ENCODE results near the gene EFCAB8.
"Not testable (repeated sequence)": the region's sequence is repeated elsewhere in the genome, so short reads cannot be mapped to it uniquely, and the experiment has no call there.

The EFCAB8 gene

GRCh38 chr20:32971703-32972161 lies 113.0 kb downstream of the EFCAB8 start:
- DNase-seq (ENCODE audit: low spot score) = peak; percentile 49

GRCh38 chr20:32972181-32973076 lies 113.7 kb downstream of the EFCAB8 start:
- DNase-seq (ENCODE audit: low spot score) = peak; percentile 40

DNA sequence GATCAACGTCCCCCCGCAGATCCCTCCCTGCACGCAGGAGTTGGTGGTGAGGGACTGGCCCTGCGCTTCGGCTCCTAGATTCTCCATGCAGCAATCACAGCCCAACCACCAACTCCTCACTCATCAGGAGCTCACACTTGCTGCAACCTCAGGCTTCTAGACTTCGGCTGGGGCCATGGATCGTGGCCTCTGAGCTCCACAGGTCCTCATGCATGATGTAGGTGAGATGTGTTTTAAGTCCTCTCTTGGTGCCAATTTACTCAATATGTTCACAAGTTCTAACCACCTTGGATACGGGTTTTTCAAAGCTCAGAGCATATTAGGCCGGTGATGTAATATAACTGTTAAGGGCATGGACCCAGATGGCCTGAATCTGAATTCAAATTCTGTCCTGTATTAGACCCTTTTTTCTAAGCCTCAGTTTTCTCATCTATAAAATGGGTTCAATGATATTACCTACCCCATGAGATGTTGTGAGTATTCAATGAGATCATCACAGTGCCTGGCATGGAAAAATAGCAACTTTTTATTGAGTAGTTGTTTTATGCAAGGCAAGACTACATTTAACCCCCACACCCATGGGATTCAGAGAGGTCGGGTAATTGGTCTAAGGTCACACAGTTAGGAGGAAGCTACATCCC lies 114.5 kb downstream of the EFCAB8 start:
- peak; percentile 36 for DNase-seq (ENCODE audit: low spot score)

DNA sequence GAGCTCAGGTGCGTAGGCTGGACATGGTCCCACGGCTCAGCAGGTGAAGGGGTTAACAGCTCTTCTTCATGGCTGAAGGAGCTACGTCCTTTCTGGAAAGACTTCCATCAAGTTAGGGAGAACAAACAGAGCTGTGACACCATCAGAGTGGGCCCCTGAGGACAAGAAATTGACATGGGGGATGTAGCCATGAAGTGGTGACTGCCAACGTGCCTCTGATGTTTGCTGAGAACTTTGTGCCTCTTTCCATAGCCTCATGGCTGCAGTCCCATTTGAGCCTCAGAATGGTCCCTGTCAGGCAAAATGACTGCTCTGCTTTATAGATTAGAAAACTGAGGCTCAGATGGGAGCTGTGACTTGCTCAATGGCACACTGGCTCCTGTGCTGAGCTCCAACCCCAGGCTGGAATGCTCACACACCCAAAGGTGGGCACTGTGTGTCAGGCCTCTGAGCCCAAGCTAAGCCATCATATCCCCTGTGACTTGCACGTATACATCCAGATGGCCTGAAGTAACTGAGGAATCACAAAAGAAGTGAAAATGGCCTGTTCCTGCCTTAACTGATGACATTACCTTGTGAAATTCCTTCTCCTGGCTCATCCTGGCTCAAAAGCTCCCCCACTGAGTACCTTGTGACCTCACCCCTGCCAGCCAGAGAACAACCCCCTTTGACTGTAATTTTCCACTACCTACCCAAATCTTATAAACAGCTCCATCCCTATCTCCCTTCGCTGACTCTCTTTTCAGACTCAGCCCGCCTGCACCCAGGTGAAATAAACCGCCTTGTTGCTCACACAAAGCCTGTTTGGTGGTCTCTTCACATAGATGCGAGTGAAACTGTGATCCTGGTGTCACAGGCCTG lies 115.7 kb downstream of the EFCAB8 start:
- DNase-seq (ENCODE audit: low spot score) = peak; percentile 39

DNA sequence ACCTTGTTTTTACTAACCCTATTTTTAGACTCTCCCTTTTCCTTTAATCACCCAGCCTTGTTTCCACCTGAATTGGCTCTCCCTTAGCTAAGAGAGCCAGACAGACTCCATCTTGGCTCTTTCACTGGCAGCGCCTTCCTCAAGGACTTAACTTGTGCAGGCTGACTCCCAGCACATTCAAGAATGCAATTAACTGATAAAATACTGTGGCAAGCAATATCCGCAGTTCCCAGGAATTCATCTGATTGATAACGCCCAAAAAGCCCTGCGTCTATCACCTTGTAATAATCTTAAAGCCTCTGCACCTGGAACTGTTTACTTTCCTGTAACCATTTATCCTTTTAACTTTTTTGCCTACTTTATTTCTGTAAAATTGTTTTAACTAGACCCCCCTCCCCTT lies 116.4 kb downstream of the EFCAB8 start:
- DNase-seq (ENCODE audit: low spot score) = not testable (repeated sequence)

DNA sequence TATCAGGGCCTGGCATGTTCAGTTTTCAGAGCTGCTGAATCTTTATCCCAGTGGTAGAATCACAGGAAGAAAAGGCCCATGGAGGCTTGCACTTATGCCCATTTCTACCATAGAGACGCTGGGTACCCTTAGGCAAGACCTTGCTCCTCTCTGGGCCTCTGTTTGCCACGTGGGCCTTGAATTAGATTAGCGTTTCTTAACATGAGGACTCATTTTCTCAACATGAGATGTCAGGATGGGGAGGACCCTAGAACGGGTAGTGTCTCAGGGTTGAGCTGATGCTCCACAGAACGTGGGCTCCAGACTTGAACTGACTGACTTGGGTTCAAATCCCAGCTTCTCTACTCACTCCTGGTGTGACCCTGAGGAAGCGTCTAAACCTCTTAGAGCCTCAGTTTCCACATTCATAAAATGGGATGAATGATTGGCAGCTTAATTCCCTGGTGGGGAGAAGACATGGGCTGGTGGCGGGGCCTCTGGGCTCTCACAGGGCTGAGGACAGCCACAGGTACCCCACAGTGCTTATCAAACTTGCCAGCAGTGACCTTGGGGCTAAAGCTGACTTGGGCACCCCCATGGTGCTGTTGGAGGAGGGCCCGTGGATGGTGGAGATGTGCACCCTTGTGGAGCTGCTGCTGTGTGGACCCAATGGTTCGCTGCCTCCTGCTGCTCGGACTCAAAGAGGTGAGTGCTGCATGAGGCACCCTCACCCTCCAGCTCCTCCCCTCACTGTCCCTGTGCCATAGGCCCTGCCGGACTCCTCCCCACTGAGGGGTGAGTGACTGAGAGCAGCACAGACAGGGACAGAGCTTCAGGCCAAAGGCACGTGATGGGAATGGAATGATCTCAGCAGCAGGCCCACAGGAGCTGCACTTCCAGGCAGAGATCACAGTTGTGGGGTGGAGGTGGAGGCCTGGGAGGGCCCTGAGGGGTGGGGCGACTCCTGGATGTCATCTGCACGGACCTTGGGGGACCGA lies 117.3 kb downstream of the EFCAB8 start:
- peak; percentile 45 for DNase-seq (ENCODE audit: low spot score)

GRCh38 chr20:32976746-32977145 lies 118.0 kb downstream of the EFCAB8 start:
- DNase-seq (ENCODE audit: low spot score) = no peak

- no peak for DNase-seq (ENCODE audit: low spot score)
Measured at GRCh38 chr20:32977281-32978008, 118.7 kb downstream of the EFCAB8 start.

- peak; percentile 40 for DNase-seq (ENCODE audit: low spot score)
Measured at GRCh38 chr20:32978009-32978335, 119.2 kb downstream of the EFCAB8 start.

GRCh38 chr20:32979201-32979998 lies 120.7 kb downstream of the EFCAB8 start:
- DNase-seq (ENCODE audit: low spot score) = no peak

DNA sequence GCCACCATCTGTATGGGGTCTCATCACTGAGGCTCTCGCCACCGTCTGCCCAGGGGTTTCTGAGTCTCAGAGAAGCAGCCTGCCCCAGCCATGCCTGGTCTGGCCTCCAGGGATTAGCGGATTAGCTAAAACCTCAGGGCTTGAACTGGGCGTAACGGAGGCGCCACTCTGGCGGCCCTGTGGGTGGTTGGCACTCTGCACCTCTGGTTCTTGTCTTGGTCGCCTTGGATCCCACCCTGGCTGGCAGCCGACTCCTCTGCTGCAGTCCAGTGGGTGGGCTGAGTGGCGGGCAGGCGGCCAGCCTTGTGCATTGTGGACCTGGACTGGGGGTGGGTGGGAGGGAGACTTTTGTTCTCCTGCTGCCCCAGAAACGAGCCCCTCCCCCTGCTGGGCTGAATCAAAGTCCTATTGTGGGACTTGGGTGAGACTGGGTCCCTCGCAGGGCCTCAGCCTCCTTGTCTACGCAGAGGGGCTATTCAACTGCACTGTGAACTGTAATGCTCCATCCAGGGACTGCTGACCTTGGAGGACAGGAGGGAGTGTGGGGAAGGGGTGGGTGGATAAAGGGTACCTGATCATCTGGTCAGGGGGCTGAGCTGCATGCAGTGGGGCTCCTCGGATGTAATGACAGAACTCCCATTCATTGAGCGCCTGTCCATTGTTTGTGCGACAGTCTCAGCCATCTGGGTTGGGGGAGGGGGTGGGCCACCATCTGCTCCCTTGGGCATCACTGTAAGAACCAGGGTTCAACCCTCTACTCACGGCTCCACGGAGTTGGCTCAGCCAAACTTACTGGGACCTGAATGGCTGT lies 121.6 kb downstream of the EFCAB8 start:
- DNase-seq (ENCODE audit: low spot score) = no peak

DNA sequence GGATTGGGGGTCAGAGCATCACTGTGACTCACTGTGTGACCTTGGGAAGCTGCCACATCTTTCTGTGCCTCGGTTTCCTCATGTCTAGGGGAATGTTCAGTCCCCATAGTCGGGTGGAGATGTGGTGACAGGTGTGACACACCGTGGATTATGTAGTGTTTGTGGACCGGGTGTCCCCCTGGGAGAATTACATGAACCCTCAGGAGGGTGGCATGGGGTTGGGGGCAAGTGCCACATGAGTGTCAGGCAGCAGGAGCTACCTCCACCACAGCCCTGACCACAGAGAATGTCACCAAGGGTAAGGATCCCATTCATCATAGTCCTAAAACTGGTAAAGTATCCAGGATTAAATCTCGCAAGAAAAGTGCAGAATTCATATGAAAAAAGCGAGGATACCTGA lies 122.3 kb downstream of the EFCAB8 start:
- DNase-seq (ENCODE audit: low spot score) = no peak

- DNase-seq (ENCODE audit: low spot score) = no peak
Measured at GRCh38 chr20:32982617-32983458, 124.1 kb downstream of the EFCAB8 start.

DNA sequence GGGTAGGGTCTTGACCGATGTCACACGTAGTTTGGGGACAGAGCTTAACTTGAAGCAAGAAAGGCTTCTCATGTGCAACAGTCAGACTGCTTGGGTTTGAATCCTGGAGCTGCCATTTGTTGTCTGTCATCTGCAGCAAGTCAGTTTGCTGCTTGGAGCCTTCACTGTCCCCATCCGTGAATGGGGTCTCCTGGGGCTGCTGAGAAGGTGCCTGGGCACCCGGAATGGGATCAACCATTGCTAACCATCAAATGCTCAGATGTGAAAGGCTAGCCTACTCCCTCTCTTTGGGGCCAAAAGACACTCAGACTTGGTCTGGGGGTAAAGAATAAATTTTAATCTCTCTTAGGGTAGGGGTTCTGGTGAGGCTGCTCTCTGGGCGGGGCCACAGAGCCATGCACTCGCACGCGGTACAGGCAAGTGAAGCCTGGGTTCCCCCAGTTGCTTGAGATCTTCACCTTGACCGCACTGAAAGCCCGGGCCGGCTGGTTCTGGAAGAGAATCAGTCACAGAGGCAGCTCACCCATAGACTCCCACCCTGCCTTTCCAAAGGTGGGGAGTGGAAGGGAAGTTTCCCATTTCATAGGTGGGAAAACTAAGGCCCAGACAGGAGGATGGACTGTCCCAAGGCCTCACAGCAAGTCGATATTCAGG lies 124.9 kb downstream of the EFCAB8 start:
- no peak for DNase-seq (ENCODE audit: low spot score)

GRCh38 chr20:32984196-32984595 lies 125.5 kb downstream of the EFCAB8 start:
- no peak for DNase-seq (ENCODE audit: low spot score)

DNA sequence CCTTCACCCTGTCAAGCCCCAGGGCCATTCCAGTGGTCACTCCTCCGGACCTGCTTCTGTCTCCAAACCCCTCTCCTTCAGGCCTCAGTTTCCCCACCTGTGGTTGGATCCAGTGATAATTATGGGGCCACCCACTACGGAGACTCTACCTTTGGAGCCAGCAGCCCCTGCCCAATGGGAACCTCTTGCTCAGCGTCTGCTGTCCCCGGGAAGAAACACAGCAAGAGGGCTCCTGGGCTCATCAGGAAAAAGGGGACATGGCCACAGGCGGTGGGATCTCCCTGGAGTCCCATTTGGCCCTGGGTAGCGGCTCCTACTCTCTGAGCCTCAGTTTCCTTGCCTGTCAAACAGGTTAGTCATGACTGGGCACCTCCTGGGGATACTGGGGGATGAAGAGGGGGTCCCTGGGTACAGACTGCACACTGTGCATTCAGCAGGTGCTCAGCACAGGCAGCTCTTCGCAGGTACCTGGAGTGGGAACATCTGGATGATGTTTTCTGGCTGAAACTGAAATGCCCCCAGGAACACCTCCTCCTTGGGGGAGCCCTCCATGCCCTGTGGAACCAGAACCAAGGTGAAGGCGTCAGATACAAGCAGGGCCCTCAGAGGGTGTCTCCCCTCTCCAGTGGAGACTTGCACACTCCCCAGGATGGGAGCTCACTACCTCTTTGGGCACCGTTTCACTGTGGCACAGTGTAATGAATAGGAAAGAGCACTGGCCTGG lies 126.1 kb downstream of the EFCAB8 start:
- DNase-seq (ENCODE audit: low spot score) = peak; percentile 29

DNA sequence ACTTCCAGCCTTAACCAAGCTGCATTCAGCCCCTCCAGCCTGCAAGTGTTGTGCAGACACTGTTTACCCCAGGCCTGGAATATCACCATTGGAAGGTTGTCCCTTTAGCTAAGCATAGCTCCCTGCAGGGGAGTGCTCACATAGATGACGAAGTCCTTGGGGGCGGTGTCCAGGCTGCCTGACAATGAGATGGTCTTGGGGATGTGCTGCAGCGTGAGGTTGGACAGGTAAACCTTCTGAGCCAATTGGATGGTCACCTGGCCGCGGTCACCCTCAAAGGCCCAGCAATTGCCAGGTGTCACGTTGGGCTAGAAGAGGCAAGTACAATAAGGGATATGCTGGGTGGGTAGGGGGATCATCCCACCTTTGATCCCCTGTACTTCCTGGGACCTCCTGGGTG lies 126.9 kb downstream of the EFCAB8 start:
- DNase-seq (ENCODE audit: low spot score) = no peak

Data from ecto neural progenitor cell (in vitro differentiated cells).